GM21390 (cell line): Measurements from ENCODE around the gene SWAP70.

Experiments used
- ATAC-seq: cut with Tn5 transposase; IDR thresholded peaks from one replicate; pipeline ENCODE4 v1.9.1; 2021; ENCODE audit not compliant: unreplicated experiment

The SWAP70 gene

GRCh38 chr11:9748361-9748970 lies 84.6 kb downstream of the SWAP70 start:
- peak; percentile 68 for ATAC-seq

- ATAC-seq: no peak
Measured at GRCh38 chr11:9750551-9750950, 86.7 kb downstream of the SWAP70 start.

GRCh38 chr11:9752091-9752490 lies 88.2 kb downstream of the SWAP70 start:
- ATAC-seq: no peak

GRCh38 chr11:9753021-9753420 lies 89.1 kb downstream of the SWAP70 start:
- ATAC-seq: no peak

DNA sequence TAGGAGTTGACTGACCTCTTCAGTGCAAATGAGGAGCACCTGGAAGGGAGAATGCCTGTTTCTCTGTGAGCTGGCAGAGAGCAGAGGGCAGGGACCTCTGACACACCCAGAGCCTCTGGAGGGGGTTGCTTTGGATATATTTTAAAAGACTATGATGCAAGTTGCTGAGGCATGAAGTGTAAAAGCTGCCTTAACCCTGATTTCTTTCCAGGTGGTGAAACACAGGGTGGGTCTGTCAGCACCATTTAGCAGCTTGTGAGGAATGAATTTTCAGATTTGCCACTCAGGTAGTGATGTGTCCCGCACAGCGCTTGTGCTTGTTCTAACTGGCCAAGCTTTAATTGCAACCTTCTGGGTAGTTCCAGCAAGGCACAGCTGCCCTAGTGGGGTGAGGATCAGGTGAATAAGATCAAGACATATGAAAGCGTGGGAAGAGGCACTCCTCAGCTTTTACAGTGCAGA lies 90.2 kb downstream of the SWAP70 start:
- no peak for ATAC-seq

DNA sequence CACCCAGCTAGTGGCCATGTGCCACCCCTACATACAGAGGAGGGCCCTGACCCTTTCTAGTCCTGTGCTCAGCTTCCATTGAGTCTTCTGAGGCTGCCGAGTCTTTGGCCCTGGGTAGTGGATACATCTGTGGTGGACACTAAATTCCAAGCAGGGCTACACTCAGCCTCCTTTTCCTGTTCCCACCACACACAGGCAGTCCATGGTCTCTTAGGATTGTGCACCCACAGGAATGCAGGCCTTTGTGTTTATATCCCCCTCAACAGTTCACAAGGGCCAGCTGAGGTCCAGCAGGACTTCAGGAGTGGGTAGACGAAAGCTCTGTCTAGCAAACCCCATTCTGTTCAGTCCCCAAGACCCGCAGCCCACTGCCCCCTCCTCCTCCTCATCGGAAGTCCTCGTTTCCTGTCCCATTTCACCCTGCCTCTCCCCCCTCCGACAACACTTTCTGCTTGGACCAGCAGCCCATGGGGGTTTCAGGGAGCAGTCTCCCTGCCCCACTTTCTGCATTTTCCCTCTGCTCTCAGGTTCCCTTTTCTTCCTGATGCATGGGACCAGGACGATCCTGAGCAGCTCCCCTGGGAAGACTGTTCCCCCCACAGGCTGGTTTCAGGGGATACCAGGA lies 91.8 kb downstream of the SWAP70 start:
- no peak for ATAC-seq

DNA sequence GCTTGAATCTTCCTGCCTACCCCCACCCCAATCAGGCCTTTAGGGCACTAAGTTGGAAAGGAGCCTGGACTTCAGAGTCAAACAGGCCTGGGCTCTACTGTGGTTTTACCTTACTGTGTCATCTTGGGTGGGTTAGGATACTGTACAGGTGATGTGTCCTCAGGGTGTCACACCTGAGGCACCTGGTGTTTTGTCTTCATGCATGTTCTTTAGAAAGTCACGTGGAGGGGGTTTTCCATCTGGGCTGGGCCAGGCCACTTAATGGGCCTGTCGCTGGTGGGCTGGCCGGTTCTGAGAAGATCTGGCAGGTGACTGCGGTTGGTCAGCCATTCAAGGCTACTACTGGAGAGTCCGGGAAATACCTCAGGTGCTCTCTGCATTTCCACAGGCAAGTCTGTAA lies 92.6 kb downstream of the SWAP70 start:
- no peak for ATAC-seq

DNA sequence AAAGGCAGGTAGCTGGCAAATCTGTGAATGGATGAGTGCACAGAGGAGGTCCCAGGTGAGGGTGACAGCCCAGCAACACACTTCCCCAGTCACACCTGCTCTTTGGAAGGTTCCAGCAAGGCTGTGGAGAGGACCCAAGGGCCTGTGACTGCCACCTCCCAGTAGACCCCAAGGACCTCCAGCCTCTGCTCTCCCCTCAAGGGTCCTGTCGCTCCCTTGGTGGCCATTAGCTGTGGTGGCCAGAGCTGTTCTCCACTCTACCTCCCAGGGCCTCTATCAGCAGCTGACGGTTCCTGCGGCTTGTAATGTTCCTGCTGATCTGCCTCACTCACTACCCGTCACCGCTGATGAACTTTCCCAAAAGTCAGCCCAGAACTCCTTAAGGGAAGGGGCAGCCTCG lies 93.0 kb downstream of the SWAP70 start:
- ATAC-seq: no peak

- ATAC-seq: peak; percentile 52
Measured at GRCh38 chr11:9757809-9758636, 94.1 kb downstream of the SWAP70 start.

DNA sequence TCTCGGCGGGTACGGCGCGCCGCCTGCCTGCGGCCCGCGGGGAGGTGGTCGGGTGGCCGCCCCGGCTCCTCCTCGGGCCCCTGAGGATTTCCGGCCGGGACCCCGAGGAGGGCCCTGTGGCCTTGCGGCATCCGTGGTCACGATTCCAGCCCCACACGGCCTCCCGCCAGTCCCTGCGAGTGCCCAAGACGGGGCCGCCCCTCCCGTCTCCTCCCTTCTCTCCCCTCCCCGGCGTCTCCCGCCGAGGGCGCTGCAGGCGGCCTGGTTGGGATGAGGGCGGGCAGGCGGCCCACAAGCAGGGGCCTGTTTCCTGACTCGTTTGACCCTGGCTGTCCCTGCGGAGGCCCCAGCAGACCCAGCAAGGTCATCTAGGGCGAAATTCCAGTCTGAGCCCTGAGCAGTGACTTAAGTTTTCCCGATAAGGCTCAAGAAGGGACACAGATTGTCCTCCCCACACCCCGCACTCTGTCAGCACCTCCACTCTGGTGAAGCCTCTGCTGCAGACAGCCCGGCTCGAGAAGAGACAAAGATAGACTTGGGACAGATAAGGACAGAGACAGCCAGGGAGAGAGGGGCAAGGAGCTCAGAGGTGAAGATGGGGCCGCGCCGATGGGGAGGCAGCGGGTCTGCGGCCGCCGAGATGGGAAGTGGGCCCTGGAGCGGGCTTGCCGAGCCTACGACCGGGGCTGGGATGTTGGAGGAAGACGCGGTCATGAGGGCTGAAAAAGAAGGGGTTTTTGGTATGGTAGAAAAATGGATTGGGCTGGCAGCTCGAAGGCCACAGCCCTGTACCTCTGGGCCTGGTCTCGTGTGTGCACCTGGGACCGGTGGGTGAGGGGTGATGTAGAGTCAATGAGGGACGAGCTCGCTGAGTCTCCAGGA lies 95.0 kb downstream of the SWAP70 start:
- peak; percentile 39 for ATAC-seq

DNA sequence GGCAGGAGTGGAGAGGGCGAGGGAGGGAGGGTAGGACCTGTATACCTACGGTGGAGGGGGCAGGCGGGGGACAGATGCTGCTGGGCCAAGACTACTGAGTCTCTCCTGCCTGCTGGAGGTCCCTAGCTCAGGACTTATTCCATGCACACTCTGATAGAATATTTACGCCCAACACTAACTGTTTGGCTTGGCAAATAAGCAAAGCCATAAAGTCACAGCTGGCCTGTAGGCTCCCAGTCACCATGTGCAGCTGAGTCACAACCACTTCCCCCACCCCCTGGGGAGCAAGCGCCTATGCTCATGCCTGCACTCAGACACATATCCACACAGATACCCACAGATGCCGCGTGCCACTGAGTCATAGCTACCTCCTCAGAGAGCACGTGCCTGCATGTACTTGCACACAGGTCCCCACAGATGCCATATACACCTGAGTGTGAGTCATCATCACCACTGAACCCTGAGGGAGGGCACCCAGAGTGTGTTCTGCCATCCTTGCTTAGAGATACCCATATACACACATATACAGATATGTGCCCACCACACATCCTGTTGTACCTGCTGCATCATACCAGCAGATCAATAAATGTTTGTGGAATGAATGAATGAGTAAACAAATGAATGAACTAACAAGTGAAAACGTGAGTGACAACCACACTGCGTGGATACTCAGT lies 95.8 kb downstream of the SWAP70 start:
- peak; percentile 30 for ATAC-seq

GRCh38 chr11:9760193-9760575 lies 96.3 kb downstream of the SWAP70 start:
- ATAC-seq: no peak

- ATAC-seq: no peak
Measured at GRCh38 chr11:9761441-9761945, 97.6 kb downstream of the SWAP70 start.

DNA sequence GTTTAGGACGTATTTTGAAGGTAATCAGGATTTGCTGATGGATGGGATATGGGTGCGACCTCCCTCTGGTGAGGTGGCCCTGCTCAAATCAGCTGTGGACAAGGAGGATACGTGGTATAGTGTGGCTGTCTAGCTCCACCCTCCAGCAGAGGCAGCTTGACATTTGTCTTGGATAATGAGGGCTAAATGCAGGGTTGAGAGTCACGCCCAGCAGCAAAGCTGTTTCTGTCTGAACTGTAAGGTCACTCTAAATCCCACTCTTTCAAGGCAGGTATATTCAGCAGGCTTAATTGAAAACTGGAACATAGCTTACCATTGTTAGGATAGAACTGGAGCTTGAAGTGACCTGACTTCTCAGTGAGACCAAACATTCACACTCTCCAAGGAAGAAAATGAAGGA lies 98.7 kb downstream of the SWAP70 start:
- ATAC-seq: no peak

DNA sequence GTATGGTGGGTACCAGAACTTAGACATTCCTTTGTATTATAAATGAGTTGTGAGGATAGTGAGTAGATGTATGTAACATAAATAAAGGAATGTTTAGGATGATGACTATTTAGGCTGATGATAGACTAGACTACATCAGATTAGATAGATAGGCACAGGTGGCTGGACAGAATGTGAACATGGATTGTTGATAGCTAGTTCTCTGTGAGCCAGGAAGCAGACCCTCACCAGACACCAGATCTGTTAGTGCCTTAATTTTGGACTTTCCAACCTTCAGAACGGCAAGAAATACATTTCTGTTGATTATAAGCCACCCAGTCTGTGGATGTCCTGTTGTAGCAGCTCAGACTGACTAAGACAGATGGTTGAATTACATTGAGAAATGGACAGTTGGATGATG lies 99.4 kb downstream of the SWAP70 start:
- no peak for ATAC-seq

GRCh38 chr11:9765320-9766101 lies 101.6 kb downstream of the SWAP70 start:
- ATAC-seq: no peak

- no peak for ATAC-seq
Measured at GRCh38 chr11:9769621-9770020, 105.7 kb downstream of the SWAP70 start.

- ATAC-seq: no peak
Measured at GRCh38 chr11:9771071-9771511, 107.2 kb downstream of the SWAP70 start.

- ATAC-seq: no peak
Measured at GRCh38 chr11:9772218-9772617, 108.3 kb downstream of the SWAP70 start.
